Liver (tissue), 9 donors: Measurements from ENCODE around the gene FGR. TPM values are rescaled to one million over a fixed set of nuclear protein-coding genes. Genes with fewer than 3 reads are reported as not detected.

Experiments
- DNase-seq: peaks from one replicate; pipeline ENCODE4 v3.0.0-alpha.2; 2017; ENCODE audit warnings: low spot score
- H3K27ac ChIP-seq, 2 donors: one replicate each; pipeline ENCODE4 v1.7.0; 2013; ENCODE audit warnings: inconsistent platforms in 2 of 2, low read length in 2 of 2, control low read depth in 1 of 2, low read depth in 1 of 2, mild to moderate bottlenecking in 1 of 2
- H3K27me3 ChIP-seq, 4 donors: one replicate each; pipeline versions ENCODE4 v1.6.1 to v1.7.0; 2013; ENCODE audit warnings: low read length in 3 of 4, inconsistent platforms in 1 of 4, mild to moderate bottlenecking in 1 of 4, moderate library complexity in 1 of 4; ENCODE audit not compliant: control insufficient read depth in 4 of 4, insufficient read depth in 4 of 4
- H3K36me3 ChIP-seq, 4 donors: one replicate each; pipeline versions ENCODE4 v1.6.1 to v1.7.0; 2013; ENCODE audit warnings: low read length in 3 of 4, mild to moderate bottlenecking in 3 of 4, low read depth in 1 of 4, moderate library complexity in 1 of 4; ENCODE audit not compliant: control insufficient read depth in 4 of 4, insufficient read depth in 3 of 4
- H3K4me1 ChIP-seq, 4 donors: one replicate each; pipeline versions ENCODE4 v1.6.1 to v1.7.0; 2013; ENCODE audit warnings: low read length in 3 of 4, mild to moderate bottlenecking in 3 of 4, moderate library complexity in 1 of 4; ENCODE audit not compliant: control insufficient read depth in 4 of 4, insufficient read depth in 4 of 4
- H3K4me3 ChIP-seq, 3 donors: one replicate each; pipeline versions ENCODE4 v1.6.1 to v1.7.0; 2013; ENCODE audit warnings: low read length in 3 of 3, control low read depth in 1 of 3, low read depth in 1 of 3, mild to moderate bottlenecking in 1 of 3
- H3K9ac ChIP-seq, 2 donors: one replicate each; pipeline ENCODE4 v1.7.0; 2013; ENCODE audit warnings: low read length in 2 of 2, mild to moderate bottlenecking in 2 of 2, moderate library complexity in 2 of 2, control low read depth in 1 of 2, low read depth in 1 of 2
- H3K9me3 ChIP-seq, 4 donors: one replicate each; pipeline versions ENCODE4 v1.6.1 to v1.7.0; 2013; ENCODE audit warnings: low read length in 3 of 4; ENCODE audit not compliant: control insufficient read depth in 4 of 4
- EGR1 ChIP-seq, 2 donors: IDR thresholded peaks; 2 replicates each; pipeline ENCODE4 v1.6.1; 2016 to 2018; ENCODE audit warnings: antibody characterized with exemption in 2 of 2, low read depth in 2 of 2
- FOXA1 ChIP-seq: IDR thresholded peaks from 2 replicates; pipeline ENCODE4 v1.6.1; 2016; ENCODE audit warnings: antibody characterized with exemption
- FOXA2 ChIP-seq: IDR thresholded peaks from 2 replicates; pipeline ENCODE4 v1.6.1; 2016; ENCODE audit warnings: antibody characterized with exemption
- GABPA ChIP-seq, 2 donors: IDR thresholded peaks in 1 of 2; conservative IDR thresholded peaks in 1 of 2; 2 replicates each; pipeline ENCODE4 v1.6.1; 2016; ENCODE audit warnings: antibody characterized with exemption in 2 of 2, mild to moderate bottlenecking in 1 of 2, moderate library complexity in 1 of 2
- HNF4A ChIP-seq, 2 donors: conservative IDR thresholded peaks; 2 replicates each; pipeline ENCODE4 v1.6.1; 2016; ENCODE audit warnings: antibody characterized with exemption in 2 of 2, mild to moderate bottlenecking in 2 of 2
- JUND ChIP-seq, 2 donors: IDR thresholded peaks; 2 replicates each; pipeline ENCODE4 v1.6.1; 2016; ENCODE audit warnings: antibody characterized with exemption in 2 of 2
- NR2F2 ChIP-seq: IDR thresholded peaks from 2 replicates; pipeline ENCODE4 v1.6.1; 2016; ENCODE audit warnings: antibody characterized with exemption
- RAD21 ChIP-seq, 2 donors: IDR thresholded peaks; 2 replicates each; pipeline ENCODE4 v1.6.1; 2016; ENCODE audit warnings: antibody characterized with exemption in 2 of 2, mild to moderate bottlenecking in 2 of 2
- SP1 ChIP-seq: IDR thresholded peaks from 2 replicates; pipeline ENCODE4 v1.6.1; 2018; ENCODE audit warnings: antibody characterized with exemption, mild to moderate bottlenecking
- TAF1 ChIP-seq: conservative IDR thresholded peaks from 2 replicates; pipeline ENCODE4 v1.6.1; 2016; ENCODE audit warnings: antibody characterized with exemption, mild to moderate bottlenecking
- YY1 ChIP-seq: IDR thresholded peaks from 2 replicates; pipeline ENCODE4 v1.6.1; 2016; ENCODE audit warnings: antibody characterized with exemption, mild to moderate bottlenecking
- WGBS: extraction: QIAGEN DNeasy Blood & Tissue Kit; methylation state at CpG from one replicate; pipeline ENCODE4 v1.1.7; 2013; 5-methylcytosine and 5-hydroxymethylcytosine counted together
- polyA plus RNA-seq, 2 donors: library from polyadenylated mRNA; stranded (reverse) in 1 of 2; unstranded in 1 of 2; fragments of 200-250 nt in 1 of 2; fragments of >200 nt in 1 of 2; fragmentation: Nextera tagmentation in 1 of 2; extraction: Ambion mirVana in 1 of 2; gene quantifications; one replicate each; pipeline versions ENCODE4 v1.2.1 to v1.2.3, GENCODE V29; 2013 to 2015
- total RNA-seq, 2 donors: library from RNA; depleted of rRNA; stranded (reverse); fragments of >200 nt; gene quantifications; one replicate each; pipeline ENCODE4 v1.2.3, GENCODE V29; 2014
- TF ChIP-seq, protein P1 (sequence below): IDR thresholded peaks from 2 replicates; pipeline ENCODE4 v1.6.1; 2016; ENCODE audit warnings: antibody characterized with exemption
- TF ChIP-seq, protein P2 (sequence below): IDR thresholded peaks from 2 replicates; pipeline ENCODE4 v1.6.1; 2016; ENCODE audit warnings: antibody characterized with exemption
- TF ChIP-seq, protein P3 (sequence below): IDR thresholded peaks from 2 replicates; pipeline ENCODE4 v1.6.1; 2016; ENCODE audit warnings: antibody characterized with exemption, mild to moderate bottlenecking
- TF ChIP-seq, protein P4 (sequence below): IDR thresholded peaks from 2 replicates; pipeline ENCODE4 v1.6.1; 2016; ENCODE audit warnings: antibody characterized with exemption
- TF ChIP-seq, protein P5 (sequence below): fragments of 150-350 bp; IDR thresholded peaks from 2 replicates; pipeline ENCODE4 v1.5.1; 2017; ENCODE audit warnings: improper control_type of control experiment, low read depth, low read length; ENCODE audit not compliant: missing input control
- donor health status: healthy.
- donor health status: healthy.
- donor health status: healthy.
- donor health status: healthy.
- donor health status: healthy.

Gene FGR
- total and polyA plus RNA-seq, 4 donors = 2.8 to 20.2 (median 6.2) TPM

DNA sequence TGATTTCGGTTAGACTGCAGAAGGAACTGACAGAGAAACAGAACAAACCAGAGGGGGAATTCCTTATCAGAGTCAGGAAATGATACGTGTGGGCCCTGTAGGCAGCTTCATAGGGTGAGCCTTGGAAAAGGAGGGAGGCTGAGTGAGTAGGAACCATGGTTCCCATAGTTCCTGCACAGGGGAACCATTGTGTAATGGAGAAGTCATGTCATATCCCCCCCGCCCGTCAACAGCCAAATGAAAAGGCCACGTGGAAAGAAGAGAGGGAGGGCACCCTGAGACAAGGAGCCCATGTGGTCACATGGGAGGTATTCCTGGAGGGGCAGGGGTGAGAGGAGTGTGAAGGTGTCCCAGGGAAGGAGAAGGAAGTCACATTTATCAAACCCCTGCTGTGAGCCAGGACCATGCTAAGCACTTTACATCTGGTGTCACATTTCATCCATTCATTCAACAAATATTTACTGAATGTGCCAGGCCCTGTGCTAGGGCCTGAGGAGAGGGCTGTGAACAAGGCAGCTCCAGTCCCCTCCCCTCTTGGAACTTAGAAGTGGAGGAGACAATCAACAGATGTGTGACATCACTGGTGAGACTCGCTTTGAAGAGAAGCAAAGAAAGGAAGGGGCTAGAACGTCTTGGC is 15.7 kb upstream of the FGR start:
- Histone ChIP-seq H3K4me1 (peaks cover 0 to 7% (median 3%) of the 10 kb centered on the region in 4 donors), H3K9me3 (no peaks in the 10 kb centered on the region), H3K36me3 (no peaks in the 10 kb centered on the region), H3K9ac (no peak overlapping the region), H3K27me3 (no peaks in the 10 kb centered on the region), H3K4me3 (no peak overlapping the region), H3K27ac (no peak overlapping the region)
- no peak for DNase-seq
- no peak for TF ChIP-seq RAD21 (IDR thresholded peaks at IDR 0.05)
- TF ChIP-seq, protein P1, sequence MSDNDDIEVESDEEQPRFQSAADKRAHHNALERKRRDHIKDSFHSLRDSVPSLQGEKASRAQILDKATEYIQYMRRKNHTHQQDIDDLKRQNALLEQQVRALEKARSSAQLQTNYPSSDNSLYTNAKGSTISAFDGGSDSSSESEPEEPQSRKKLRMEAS = no peak
- TF ChIP-seq FOXA1 = no peak
- TF ChIP-seq, protein P2, sequence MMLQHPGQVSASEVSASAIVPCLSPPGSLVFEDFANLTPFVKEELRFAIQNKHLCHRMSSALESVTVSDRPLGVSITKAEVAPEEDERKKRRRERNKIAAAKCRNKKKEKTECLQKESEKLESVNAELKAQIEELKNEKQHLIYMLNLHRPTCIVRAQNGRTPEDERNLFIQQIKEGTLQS = no peak
- WGBS = 74% methylated on average over 7 of the region's 7 CpGs

DNA sequence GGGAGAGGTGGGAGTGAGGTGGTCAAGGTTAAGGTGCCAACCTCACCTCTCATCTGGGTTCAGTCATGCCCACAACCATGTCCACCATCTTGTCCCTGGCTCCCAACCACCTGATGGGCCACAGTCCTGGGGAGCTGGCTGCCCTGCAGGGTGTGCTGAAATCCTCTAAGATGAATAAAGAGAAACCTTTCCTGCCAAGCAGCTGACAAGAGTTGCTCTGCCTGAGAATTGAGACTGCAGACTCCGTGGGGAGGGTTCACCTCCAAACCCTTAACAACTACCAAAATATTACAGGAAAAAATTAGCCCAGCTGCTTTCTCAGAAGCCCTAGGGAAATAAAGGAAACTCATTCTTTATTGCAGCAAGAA is 15.2 kb upstream of the FGR start:
- Histone ChIP-seq H3K9ac (no peak overlapping the region), H3K4me1 (peaks cover 0 to 3% (median 1%) of the 10 kb centered on the region in 4 donors), H3K4me3 (no peak overlapping the region), H3K36me3 (no peaks in the 10 kb centered on the region), H3K27me3 (no peaks in the 10 kb centered on the region), H3K27ac (no peak overlapping the region), H3K9me3 (no peaks in the 10 kb centered on the region)
- DNase-seq = no peak
- TF ChIP-seq EGR1 (IDR thresholded peaks at IDR 0.05; ENCODE audit: low read depth in 2 of 2) (no peak), HNF4A (conservative IDR thresholded peaks at IDR 0.05) (no peak), JUND (IDR thresholded peaks at IDR 0.05) (no peak), YY1 (no peak), FOXA1 (no peak), FOXA2 (no peak), GABPA (IDR thresholded peaks at IDR 0.05 in 1 of 2, conservative IDR thresholded peaks at IDR 0.05 in 1 of 2) (no peak), SP1 (no peak), NR2F2 (no peak), TAF1 (no peak)
- TF ChIP-seq, protein P3, sequence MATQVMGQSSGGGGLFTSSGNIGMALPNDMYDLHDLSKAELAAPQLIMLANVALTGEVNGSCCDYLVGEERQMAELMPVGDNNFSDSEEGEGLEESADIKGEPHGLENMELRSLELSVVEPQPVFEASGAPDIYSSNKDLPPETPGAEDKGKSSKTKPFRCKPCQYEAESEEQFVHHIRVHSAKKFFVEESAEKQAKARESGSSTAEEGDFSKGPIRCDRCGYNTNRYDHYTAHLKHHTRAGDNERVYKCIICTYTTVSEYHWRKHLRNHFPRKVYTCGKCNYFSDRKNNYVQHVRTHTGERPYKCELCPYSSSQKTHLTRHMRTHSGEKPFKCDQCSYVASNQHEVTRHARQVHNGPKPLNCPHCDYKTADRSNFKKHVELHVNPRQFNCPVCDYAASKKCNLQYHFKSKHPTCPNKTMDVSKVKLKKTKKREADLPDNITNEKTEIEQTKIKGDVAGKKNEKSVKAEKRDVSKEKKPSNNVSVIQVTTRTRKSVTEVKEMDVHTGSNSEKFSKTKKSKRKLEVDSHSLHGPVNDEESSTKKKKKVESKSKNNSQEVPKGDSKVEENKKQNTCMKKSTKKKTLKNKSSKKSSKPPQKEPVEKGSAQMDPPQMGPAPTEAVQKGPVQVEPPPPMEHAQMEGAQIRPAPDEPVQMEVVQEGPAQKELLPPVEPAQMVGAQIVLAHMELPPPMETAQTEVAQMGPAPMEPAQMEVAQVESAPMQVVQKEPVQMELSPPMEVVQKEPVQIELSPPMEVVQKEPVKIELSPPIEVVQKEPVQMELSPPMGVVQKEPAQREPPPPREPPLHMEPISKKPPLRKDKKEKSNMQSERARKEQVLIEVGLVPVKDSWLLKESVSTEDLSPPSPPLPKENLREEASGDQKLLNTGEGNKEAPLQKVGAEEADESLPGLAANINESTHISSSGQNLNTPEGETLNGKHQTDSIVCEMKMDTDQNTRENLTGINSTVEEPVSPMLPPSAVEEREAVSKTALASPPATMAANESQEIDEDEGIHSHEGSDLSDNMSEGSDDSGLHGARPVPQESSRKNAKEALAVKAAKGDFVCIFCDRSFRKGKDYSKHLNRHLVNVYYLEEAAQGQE = no peak
- TF ChIP-seq, protein P4, sequence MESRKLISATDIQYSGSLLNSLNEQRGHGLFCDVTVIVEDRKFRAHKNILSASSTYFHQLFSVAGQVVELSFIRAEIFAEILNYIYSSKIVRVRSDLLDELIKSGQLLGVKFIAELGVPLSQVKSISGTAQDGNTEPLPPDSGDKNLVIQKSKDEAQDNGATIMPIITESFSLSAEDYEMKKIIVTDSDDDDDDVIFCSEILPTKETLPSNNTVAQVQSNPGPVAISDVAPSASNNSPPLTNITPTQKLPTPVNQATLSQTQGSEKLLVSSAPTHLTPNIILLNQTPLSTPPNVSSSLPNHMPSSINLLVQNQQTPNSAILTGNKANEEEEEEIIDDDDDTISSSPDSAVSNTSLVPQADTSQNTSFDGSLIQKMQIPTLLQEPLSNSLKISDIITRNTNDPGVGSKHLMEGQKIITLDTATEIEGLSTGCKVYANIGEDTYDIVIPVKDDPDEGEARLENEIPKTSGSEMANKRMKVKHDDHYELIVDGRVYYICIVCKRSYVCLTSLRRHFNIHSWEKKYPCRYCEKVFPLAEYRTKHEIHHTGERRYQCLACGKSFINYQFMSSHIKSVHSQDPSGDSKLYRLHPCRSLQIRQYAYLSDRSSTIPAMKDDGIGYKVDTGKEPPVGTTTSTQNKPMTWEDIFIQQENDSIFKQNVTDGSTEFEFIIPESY = no peak
- TF ChIP-seq, protein P1 = no peak
- TF ChIP-seq, protein P2 = no peak
- TF ChIP-seq, protein P5, sequence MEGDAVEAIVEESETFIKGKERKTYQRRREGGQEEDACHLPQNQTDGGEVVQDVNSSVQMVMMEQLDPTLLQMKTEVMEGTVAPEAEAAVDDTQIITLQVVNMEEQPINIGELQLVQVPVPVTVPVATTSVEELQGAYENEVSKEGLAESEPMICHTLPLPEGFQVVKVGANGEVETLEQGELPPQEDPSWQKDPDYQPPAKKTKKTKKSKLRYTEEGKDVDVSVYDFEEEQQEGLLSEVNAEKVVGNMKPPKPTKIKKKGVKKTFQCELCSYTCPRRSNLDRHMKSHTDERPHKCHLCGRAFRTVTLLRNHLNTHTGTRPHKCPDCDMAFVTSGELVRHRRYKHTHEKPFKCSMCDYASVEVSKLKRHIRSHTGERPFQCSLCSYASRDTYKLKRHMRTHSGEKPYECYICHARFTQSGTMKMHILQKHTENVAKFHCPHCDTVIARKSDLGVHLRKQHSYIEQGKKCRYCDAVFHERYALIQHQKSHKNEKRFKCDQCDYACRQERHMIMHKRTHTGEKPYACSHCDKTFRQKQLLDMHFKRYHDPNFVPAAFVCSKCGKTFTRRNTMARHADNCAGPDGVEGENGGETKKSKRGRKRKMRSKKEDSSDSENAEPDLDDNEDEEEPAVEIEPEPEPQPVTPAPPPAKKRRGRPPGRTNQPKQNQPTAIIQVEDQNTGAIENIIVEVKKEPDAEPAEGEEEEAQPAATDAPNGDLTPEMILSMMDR = no peak
- WGBS = 83% methylated on average over 1 of the region's 1 CpG
